Osteocyte (in vitro differentiated cells): ENCODE data around the gene ITM2C. TPM values are rescaled to one million over a fixed set of nuclear protein-coding genes. Genes with fewer than 3 reads are reported as not detected.

Experiments used
- DNase-seq: peaks from one replicate; pipeline ENCODE4 v3.0.0; 2021; ENCODE audit warnings: mixed read lengths; ENCODE audit not compliant: unreplicated experiment; ENCODE audit errors: extremely low spot score
- H3K27ac Mint-ChIP-seq: one replicate; pipeline ENCODE4 v1.8.0; 2021; ENCODE audit warnings: mild to moderate bottlenecking, mixed read lengths; ENCODE audit not compliant: unreplicated experiment
- H3K27me3 Mint-ChIP-seq: one replicate; pipeline ENCODE4 v1.8.0; 2021; ENCODE audit warnings: mixed read lengths; ENCODE audit not compliant: unreplicated experiment
- H3K36me3 Mint-ChIP-seq: one replicate; pipeline ENCODE4 v1.8.0; 2021; ENCODE audit warnings: mixed read lengths; ENCODE audit not compliant: unreplicated experiment
- H3K4me1 Mint-ChIP-seq: one replicate; pipeline ENCODE4 v1.8.0; 2021; ENCODE audit warnings: mixed read lengths; ENCODE audit not compliant: unreplicated experiment
- H3K4me3 Mint-ChIP-seq: one replicate; pipeline ENCODE4 v1.8.0; 2021; ENCODE audit warnings: mild to moderate bottlenecking, moderate library complexity, mixed read lengths; ENCODE audit not compliant: unreplicated experiment
- H3K9me3 Mint-ChIP-seq: one replicate; pipeline ENCODE4 v1.8.0; 2021; ENCODE audit warnings: mixed read lengths; ENCODE audit not compliant: unreplicated experiment
- total RNA-seq: library from RNA; stranded (reverse); gene quantifications from 2 replicates; pipeline ENCODE4 v1.2.1, GENCODE V29; 2021
- TF ChIP-seq, protein P1 (sequence below): fragments of 200-600 bp; sonication (generic); IDR thresholded peaks from 2 replicates; pipeline ENCODE4 v1.5.0; 2021; ENCODE audit warnings: antibody characterized with exemption, mild to moderate bottlenecking, moderate library complexity

ITM2C gene
- total RNA-seq, 1 donor from 2014 or later: 503 TPM

DNA sequence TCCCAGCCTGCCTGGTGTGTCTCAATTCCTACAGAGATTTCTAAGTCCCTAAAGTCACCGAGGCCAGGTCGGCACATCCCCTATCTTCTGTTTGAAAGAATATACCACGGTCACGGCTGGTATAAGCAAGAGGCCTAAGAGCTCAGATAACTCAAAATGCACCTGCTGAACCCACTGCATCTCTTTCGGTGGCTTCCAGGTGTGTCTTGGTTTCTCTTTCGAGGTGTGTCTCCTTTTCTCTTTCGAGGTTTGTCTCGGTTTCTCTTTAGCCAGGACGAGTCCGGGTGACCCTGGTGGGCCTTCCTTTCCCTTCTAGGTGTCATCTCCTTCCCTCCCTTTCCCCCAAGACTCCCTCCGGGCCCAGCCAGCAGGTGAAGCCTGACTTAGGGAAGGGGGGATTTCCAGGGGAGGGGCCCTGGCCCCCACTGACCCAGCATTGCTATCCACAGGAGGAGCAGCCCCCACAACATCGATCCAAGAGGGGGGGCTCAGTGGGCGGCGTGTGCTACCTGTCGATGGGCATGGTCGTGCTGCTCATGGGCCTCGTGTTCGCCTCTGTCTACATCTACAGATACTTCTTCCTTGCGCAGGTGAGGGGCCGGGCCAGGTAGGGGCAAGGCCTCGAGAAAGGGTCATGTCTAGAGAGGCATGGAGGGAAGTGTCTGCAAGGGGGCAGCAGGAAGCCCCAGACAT is 8.4 kb downstream of the ITM2C start:
- H3K27ac Mint-ChIP-seq: no peak overlapping the region
- TF ChIP-seq, protein P1, sequence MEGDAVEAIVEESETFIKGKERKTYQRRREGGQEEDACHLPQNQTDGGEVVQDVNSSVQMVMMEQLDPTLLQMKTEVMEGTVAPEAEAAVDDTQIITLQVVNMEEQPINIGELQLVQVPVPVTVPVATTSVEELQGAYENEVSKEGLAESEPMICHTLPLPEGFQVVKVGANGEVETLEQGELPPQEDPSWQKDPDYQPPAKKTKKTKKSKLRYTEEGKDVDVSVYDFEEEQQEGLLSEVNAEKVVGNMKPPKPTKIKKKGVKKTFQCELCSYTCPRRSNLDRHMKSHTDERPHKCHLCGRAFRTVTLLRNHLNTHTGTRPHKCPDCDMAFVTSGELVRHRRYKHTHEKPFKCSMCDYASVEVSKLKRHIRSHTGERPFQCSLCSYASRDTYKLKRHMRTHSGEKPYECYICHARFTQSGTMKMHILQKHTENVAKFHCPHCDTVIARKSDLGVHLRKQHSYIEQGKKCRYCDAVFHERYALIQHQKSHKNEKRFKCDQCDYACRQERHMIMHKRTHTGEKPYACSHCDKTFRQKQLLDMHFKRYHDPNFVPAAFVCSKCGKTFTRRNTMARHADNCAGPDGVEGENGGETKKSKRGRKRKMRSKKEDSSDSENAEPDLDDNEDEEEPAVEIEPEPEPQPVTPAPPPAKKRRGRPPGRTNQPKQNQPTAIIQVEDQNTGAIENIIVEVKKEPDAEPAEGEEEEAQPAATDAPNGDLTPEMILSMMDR: no peak
- no peak for DNase-seq
- peaks cover 33% of the 10 kb centered on the region for H3K4me1 Mint-ChIP-seq
- no peak overlapping the region for H3K4me3 Mint-ChIP-seq
- no peaks in the 10 kb centered on the region for H3K9me3 Mint-ChIP-seq
- no peaks in the 10 kb centered on the region for H3K27me3 Mint-ChIP-seq
- peaks cover 23% of the 10 kb centered on the region for H3K36me3 Mint-ChIP-seq

DNA sequence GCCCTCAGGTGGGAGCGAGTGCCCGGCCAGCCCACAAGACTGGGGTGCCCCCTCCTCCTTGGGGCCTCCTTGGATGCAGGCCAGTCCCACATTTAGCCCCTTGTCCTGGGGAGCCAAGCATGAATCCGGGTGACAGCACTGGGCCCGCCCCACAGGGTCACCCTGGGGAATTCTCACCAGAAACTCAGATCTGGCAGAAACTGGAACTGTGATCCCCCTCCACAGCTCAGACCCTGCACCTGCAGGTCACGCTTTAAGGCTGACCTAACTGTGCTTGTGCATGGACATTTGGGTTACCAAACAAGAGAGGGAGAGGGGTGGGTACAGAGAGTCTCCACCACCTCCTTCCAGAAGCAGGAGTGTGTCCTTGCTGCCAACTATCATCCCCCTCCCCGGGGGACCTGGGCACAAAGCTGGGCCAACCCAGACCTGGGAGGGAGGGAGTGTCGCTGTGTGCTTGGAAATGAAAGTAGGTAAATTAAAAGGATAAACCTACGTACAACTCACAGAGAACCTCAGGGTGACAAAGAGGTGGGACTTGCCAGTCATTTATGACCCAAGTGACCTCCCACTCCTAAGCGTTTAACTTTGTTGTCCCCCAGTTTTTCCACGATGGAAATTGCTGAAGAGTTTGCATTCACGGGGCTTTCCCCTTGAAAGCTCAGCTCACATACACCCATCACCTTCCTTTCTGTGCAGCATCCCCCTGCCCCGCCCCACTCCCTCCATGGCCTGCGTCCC is 9.1 kb downstream of the ITM2C start:
- no peaks in the 10 kb centered on the region for H3K9me3 Mint-ChIP-seq
- no peak overlapping the region for H3K4me3 Mint-ChIP-seq
- peaks cover 23% of the 10 kb centered on the region for H3K36me3 Mint-ChIP-seq
- no peak for DNase-seq
- peaks cover 26% of the 10 kb centered on the region for H3K4me1 Mint-ChIP-seq
- H3K27ac Mint-ChIP-seq: no peak overlapping the region
- H3K27me3 Mint-ChIP-seq: no peaks in the 10 kb centered on the region
- TF ChIP-seq, protein P1: no peak

DNA sequence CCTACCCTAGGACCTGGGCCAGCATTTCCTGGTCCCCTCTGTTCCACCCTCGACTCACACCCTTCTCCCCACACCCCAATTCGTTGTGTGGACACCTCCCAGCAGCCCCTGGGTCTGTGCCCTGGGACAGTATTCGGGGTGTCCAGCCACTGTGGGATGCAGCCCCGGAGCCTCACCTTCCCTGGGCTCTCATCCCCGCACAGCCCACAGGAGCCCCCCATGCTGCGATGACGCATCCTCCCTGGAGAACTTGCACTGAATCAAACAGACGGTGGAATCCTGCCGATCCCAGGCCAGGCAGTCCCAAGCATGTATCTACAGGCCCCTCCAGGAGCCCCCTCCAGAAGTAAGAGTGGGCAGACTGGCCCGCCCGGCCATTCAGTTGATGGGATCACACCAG is 9.7 kb downstream of the ITM2C start:
- Mint-ChIP-seq H3K4me1 (peaks cover 21% of the 10 kb centered on the region), H3K27ac (no peak overlapping the region), H3K4me3 (no peak overlapping the region), H3K9me3 (no peaks in the 10 kb centered on the region), H3K36me3 (peaks cover 29% of the 10 kb centered on the region), H3K27me3 (no peaks in the 10 kb centered on the region)
- TF ChIP-seq, protein P1: no peak
- DNase-seq: no peak

DNA sequence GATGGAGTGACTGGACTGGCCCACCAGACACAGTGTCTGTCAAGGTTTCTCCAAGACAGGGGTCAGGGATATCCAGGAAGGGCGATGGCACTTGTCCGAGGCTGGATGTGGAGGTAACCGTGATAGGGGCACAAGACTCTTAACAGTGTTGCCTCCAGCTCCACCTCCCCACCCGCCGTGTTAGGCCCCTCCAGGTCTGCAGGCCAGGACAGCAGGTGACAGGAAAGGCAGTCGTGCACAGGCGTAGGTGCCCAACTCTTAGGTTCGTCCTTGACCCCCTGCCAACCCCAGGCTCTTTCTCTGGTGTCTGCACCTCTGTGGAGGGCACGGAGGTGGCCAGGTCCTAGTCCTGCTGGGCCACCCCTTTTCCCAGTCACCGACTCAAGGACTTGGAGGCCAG is 10.1 kb downstream of the ITM2C start:
- H3K27me3 Mint-ChIP-seq: no peaks in the 10 kb centered on the region
- peaks cover 18% of the 10 kb centered on the region for H3K4me1 Mint-ChIP-seq
- no peaks in the 10 kb centered on the region for H3K9me3 Mint-ChIP-seq
- no peak overlapping the region for H3K4me3 Mint-ChIP-seq
- peaks cover 29% of the 10 kb centered on the region for H3K36me3 Mint-ChIP-seq
- TF ChIP-seq, protein P1: no peak
- no peak for DNase-seq
- no peak overlapping the region for H3K27ac Mint-ChIP-seq
